D341Med (cell line): ENCODE results near the gene SLC36A3.
"Not testable (repeated sequence)": the region's sequence is repeated elsewhere in the genome, so short reads cannot be mapped to it uniquely, and the experiment has no call there.

Source experiments
- DNase-seq: peaks from one replicate; pipeline ENCODE4 v3.0.0; 2012; ENCODE audit warnings: low spot score

SLC36A3 gene

DNA sequence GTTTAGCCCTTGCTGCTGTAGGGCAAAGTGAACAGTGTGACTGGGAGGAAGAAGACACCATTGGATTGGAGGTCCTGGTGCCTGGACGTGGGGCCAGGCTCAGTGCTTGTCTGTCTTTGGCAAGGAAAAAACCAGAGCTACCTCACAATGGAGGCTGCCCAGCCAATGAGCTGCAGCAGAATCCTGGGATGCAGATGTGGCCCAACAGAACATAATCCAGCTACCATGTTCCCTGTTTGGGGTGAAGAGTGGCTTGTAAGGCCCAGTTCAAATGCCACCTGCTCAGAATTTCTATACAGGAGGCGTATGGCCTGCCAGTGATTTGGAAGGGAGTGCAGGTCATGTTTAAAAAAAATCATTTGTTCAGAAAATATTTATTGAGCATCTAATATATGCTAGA, at the start of gene SLC36A3:
TSS of gene SLC36A3 (minus strand) at position 101 of the 400 bp plus-strand sequence. CDS start 412 bp downstream, outside the sequence.
- no peak for DNase-seq

DNA sequence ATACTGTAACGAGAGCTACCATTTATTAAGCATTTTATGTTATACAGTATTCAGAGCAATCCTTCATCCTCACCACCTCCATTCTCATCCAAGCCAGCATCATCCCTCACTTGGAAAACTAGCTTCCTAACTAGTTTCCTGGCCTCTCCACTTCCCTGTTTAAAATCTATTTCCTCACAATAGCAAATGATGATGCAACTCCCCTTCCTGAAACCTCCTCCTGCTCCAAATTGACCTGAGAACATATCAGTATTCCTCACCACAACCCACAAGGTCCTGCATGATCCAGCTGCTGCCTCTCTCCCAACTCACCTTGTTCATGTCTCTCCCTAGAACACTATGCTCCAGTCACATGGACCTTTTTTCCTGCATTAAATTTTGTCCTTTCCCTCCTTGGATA, 48.1 kb upstream of the SLC36A3 start:
- DNase-seq = no peak

DNA sequence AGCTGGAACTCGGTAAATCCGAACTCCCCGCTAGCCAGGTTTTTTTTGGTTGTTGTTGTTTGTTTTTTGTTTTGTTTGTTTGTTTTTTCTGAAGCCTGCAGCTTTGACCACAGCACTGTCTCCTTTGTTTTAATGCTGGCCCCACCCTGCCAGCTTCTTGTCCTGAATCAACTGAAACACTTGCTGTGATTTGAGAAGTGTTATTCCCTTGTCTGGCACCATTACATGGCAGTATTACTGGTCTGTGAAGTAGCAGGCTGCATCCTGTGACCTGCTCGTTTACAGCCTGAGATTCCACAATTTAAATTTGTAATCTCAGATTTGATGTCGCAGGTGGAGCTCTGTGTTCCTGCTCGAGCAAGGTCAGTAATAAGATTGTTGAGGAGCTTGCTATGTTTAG, 45.2 kb upstream of the SLC36A3 start:
- no peak for DNase-seq

DNA sequence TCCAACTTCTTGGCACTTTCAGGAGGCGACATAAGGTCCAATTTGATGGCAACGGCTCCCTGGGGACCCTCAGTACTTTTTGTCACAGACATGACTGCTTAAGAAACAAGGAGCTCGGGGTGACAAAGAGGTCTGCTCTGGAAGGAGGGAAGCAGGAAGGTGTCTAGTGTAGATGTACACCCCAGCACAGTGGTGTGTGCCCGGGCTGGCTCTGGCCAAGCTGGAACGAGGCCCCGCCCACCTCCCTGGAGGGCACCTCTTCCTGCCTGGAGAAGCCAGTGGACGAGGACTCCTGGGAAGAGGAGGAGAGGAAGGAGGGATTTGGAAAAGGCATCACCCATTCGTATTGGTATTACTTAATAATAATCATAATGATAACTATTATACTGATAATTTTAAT, 43.8 kb upstream of the SLC36A3 start, which contains the start of gene SLC36A2:
TSS of gene SLC36A2 (minus strand) at position 191 of the 400 bp plus-strand sequence. CDS start at position 92, 99 bp downstream.
- no peak for DNase-seq

DNA sequence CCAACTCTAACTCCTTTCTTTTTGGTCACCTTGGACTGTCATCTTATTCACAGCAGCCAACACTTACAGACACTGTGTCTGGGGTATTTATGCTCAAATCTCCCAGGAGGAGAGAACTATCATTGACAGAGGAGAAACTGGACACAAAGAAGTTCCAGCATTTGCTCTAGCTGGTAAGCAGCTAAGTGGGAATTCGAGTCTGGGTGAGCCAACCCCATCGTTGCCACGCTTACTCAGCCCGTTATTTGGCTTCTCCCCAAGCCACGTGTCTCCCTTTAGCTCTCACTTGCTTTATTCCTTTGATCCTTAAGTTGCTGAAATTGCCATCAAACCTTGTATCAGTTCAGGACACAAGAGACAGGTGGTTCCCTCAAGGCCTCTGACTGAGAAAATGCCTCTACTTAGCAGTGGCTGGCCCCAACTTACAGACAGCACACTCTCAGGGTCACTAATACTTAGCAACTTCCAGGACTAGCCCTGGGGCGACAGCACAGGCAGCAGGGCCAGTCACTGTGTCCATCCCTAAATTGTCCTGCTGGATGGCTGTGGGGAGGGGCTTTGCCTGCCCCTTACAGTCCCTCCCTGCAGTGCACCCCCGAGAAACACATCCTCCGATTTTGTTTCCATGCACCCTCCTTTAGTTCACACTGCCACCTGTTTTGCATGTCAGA, 42.4 kb upstream of the SLC36A3 start:
- no peak for DNase-seq

DNA sequence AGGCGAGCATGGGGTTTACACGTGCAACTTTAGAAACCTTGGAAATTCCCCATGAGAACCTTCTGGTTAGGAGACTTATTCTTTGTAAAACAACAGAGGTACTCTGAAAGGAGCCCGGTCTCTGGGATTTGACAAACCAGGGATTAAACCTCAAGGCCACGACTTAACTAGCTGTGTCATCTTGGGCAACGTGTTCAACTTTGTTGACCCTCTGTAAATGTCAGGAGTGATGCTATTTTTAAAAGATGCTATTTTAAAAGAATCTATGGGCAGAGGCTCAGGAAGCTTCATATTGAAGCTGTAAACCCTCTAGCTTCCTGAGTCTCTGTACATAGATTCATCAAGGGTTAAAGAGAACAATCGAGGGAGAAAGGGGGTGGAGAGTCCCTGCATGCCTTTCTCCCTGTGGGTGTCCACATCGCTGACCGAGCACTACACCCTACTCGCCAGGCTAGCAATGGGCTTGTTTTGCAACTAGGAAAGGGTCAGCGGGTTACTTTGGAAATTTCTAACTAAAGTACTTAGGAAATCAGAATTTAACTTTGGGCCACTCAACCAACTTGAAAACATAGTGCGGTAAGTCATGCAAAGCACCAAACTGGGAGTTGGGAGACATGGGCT, 41.7 kb upstream of the SLC36A3 start:
- DNase-seq = no peak

DNA sequence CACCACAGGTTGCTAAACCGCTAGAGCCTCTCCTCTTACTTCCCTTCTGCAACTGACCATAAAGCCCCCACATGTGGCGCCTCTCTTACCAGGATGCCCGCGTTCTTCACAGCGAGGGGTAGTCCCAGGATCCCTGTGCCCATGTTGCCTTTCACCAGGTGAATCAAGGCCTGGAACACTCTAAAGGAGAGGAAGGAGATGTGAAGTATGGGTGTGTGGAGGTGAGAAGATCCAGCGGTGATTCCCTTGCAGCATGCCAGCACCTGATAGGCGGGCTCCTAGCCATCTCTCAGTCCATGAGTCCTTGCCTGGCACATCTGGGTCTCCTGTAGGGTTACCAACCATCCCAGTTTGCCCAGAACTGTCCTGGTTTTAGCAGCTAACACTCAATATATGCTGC, 40.5 kb upstream of the SLC36A3 start:
- DNase-seq = no peak

DNA sequence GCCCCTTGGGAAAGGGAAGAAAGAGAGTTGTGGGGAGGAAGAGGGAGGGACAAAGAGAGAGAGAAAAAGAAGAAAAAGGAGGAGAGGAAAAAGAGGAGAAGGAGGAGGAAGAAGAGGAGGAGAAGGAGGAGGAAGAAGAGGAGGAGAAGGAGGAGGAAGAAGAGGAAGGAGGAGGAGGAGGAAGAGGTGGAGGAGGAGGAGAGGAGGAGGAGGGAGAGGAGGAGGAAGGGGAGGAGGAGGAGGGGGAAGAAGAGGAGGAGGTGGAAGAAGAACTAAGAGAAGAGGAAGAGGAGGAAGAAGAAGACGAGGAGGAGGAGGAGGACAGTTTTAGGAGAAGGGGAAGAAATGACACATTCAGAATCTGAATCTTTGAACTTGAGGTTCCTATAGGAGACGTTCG, 36.4 kb upstream of the SLC36A3 start:
- no peak for DNase-seq

DNA sequence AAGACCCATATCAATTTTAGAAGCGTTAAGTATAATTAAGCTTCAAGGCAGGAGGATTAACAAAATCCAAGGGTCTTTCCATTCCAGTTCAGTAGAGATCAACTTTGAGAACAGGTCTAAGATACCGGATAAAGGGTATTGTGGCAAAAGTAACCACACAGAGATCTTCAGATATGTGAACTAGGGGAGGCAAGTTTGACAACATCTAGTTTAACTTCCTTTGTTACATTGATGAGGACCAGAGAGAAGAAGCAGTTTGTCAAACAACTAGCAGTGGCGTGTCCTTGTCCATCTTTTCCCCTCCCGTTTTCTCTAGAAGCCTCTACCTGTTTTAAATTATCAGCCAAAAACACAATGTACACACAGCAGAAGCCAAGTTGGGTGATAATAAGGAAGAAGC, 35.2 kb upstream of the SLC36A3 start:
- no peak for DNase-seq

DNA sequence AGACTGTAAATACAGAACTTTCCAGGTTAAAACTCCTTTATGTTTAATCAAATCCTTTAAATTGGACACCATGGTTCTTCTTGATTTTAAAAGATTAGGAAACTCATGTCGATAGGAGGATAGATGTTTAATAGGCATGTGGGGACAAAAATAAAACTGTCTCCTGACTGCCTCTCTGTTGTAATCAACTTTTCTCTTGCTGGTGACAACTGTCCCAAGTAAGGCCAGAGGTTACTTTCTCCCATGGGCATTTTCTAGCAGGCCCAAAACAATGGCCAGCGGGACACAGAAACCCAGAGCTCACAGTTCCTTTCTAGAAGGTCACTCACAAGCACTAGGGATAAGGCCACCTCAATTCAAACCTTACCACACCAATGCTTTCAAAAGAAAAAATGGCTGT, 29.3 kb upstream of the SLC36A3 start:
- DNase-seq = no peak

DNA sequence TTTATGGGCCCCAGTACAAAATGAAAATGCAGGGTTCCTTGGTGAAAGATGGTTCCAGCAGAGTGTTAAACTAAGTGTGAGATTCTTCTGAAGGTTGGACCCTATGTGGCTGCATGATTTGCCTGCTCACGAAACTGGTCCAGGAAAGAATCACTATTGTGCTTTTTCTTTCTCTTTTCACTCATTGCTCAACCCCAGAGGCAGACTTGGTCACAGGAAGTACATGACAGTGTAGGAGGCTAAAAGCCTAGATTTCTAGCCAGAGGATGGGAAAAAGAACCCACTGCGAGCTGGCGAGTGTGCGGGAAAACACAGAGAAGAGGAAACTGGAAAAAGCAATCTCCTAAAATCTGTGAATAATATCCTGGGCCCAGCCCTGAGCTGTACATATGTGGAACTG, 25.2 kb upstream of the SLC36A3 start:
- DNase-seq = no peak

DNA sequence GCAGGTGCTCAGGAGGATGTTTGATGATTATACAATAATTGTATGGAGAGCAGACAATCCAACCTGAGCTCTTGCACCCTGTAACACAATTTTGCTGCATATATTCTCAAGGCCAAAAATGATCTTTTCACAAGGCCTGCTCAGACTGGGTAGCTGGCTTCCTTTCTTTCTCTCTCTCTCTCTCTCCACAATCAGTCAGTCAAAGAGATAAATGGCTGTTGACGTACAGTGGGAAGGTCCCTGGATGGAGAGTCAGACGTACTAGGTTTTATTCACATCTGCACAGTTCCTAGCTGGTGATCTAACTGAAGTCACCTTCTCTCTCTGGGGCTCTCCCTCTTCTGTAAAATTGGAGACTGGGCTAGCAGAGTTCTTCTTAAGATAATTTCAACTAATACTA, 24.0 kb upstream of the SLC36A3 start:
- DNase-seq = no peak

DNA sequence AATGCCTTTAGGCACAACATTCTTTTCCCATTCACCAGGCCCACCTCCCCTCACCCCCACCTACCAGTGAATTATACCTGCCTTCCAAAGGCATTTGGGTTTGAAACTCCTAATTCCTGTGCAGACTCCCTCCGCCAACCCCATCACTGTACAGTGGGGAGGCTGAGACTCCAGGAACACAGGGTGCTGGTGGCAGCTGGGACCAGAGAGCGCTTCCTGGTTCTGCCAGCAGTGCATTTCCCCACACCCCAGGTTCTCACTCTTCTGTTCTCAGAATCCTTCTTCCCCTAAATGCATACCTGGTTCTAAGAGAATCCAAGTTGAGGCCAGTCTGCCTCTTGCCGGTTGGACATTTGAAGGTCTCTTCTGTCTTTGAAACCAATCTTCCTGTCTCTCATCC, 22.7 kb upstream of the SLC36A3 start:
- DNase-seq = no peak

DNA sequence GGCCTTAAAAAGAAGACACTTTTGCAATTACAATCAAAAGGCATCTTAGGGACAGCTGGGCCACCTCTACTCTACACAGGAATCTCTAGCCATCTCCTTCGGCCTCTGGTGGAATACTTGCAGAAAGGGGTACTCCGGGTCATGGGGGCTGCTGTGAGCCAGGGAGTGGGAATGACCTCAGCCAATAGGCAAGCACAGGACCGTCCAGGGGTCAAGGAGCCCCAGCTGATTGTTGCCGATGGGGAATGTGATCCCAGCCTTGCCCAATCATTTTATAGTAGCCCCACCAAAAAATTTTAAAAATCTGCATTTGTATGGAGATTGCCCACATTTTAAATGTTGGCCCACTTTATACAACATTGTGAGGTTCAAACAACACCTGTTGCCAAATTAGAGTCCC, 16.9 kb upstream of the SLC36A3 start:
- DNase-seq = no peak

DNA sequence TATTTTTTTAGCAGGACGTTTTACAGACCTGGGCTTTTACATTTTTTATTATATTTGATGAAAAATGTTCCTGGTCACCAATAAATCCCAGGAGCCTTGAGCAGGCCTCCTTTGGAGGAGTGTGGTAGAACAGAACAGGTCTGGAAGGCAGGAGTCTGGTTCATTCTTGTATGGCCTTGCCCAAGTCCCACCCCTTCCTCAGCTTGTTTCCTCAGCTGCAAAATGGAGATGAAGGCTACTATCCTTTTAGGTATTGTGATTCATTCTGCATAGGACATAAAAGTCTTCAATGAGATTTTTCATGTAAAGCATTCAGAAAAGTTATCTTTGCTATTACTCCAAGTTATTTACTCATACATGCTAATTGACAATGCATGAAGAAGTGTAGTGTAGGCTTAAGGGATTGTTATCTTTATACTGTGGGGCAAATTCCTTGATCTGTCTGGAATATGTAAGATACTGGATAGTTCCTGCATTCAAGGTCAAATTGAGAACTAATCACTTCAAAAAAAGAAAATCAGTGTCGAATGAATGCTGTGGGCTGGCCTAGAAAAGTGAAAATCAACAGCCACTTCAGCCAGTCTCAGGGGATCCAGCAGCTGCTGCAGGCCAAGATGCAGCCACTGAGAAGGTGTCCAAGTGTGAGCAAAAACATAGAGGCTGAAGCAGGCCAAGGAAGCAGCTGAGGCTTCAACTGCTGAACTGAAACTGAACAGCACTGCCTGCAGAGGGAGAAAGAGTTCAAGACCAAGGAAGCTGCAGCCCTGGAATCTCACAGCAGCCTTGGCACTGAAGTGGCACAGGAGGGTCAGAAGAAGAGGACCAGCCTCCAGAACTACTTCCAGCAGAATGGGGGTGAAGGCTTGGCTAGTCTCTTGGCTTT, 15.5 kb upstream of the SLC36A3 start:
- no peak for DNase-seq

DNA sequence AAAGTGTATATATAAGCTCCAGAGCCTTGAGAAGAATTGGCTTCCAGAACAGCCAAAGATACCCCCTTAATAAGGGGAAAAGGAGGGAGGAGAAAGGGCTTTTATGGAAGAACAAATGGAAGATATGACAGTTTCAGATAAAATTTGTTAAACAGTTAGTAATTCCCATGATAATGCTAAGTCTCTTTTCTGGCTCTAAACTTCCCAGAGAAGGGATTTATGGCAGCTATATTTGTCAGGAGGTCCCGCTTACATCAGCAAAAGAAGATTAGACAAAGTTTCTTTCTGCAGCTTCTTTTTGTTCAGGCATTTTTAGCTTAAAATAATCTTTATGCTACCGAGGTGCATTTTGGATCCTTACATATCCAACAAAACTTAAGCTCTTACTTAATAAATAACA, 14.3 kb upstream of the SLC36A3 start:
- DNase-seq = no peak

DNA sequence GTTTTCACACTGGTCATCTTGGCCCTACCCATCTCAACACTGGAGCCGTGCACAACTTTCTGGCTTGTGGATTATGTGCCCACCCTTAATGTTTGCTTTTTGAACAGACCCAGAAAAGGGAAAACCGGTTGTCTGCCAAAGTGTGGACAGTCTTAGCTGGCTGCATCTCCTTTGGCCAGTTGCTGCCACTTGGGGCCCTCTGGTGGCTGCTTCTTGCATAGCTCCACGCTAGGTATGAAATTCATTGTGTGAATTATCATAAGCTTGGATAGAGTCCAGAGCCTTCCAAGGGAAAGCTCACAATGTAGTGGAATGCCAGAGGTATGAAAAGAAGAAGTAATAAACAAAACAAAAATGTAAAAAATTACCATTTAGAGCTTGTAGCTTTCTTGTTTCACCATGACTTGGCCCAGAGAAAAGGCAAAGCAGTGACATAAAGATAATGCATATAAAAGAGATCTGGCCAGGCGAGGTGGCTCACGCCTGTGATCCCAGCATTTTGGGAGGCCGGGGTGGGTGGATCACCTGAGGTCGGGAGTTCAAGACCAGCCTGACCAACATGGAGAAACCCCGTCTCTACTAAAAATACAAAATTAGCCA, 12.5 kb upstream of the SLC36A3 start:
- DNase-seq = peak; percentile 62

DNA sequence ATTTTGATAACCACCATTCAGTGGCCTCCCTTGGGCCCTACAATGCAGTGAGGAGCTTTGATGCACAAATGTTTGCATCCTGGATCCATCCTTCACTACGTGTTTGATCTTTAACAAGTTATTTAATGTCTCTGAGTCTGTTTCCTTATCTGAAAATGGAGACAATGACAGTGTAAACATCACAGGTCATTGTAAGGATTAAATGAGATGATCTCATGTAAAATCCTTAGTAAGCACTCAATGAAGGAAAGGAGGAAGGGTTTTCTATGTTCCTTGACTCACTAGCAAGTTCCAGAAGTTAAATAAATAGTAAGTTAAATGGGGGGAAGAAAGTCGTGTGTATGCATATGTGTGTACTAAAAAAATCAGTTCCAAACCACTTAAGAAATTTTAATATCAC, 9.8 kb upstream of the SLC36A3 start:
- no peak for DNase-seq

DNA sequence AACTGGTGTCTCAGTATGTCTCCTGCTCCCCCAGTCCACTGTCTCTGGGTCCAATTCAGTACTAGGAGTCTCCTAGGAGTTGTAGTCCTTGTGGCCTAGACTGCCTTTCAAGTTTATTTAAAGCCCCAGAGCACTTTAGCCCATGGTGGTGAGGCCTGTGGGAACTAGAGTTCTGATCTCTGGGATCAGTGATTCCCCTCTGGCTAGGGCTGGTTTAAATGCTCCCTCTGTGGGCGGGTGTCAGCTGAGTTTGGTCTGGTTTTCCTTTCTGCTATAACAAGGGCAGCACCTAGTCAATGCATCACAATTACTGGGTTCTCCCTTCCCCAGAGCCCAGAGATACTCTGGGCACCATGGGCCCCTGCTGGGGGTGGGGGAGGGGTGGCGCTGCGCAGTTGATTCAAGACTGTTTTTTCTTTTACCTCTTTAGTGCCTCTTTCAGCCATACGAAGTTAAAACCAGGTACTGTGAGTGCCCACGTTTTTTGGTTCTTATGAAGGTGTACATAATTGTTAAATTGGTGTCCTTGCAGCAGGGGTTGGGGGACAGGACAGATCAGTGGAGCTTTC, 9.3 kb upstream of the SLC36A3 start:
- DNase-seq = no peak

DNA sequence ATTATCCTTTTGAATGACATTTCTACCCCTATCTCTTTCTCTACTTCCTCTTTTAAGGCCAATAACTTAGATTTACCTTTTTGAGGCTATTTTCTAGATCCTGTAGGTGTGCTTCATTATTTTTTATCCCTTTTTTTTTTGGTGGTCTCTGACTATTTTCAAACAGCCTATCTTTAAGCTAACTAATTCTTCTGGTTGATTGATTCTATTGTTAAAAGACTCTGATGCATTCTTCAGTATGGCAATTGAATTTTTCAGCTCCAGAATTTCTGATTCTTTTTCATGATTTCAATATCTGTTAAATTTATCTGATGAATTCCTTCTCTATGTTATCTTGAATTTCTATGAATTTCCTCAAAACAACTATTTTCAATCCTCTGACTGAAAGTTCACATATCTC, 7.4 kb upstream of the SLC36A3 start:
- DNase-seq = no peak

DNA sequence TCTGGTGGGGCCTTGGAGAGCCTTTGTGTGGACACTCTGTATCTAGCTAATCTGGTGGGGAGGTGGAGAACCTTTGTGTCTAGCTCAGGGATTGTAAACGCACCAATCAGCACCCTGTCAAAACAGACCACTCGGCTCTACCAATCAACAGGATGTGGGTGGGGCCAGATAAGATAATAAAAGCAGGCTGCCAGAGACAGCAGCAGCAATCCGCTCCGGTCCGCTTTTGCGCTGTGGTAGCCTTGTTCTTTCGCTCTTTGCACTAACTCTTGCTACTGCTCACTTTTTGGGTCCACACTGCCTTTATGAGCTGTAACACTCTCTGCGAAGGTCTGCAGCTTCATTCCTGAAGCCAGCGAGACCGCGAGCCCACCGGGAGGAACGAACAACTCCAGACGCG, 6.3 kb upstream of the SLC36A3 start:
- not testable (repeated sequence) for DNase-seq

DNA sequence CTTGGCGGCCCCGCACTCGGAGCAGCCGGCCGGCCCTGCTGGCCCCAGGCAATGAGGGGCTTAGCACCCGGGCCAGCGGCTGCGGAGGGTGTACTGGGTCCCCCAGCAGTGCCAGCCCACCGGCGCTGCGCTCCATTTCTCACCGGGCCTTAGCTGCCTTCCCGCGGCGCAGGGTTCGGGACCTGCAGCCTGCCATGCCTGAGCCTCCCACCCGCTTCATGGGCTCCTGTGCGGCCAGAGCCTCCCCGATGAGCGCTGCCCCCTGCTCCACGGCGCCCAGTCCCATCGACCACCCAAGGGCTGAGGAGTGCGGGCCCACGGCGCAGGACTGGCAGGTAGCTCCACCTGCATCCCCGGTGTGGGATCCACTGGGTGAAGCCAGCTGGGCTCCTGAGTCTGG, 5.7 kb upstream of the SLC36A3 start:
- not testable (repeated sequence) for DNase-seq
